ENCODE results near the gene RPL22. TPM values are rescaled to one million over a fixed set of nuclear protein-coding genes. Genes with fewer than 3 reads are reported as not detected.
A peak's percentile ranks its signal among the peaks of the same experiment; 100 is the strongest.

RPL22 gene
- total RNA-seq, 1 experiment from 2014 or later: 309 TPM

DNA sequence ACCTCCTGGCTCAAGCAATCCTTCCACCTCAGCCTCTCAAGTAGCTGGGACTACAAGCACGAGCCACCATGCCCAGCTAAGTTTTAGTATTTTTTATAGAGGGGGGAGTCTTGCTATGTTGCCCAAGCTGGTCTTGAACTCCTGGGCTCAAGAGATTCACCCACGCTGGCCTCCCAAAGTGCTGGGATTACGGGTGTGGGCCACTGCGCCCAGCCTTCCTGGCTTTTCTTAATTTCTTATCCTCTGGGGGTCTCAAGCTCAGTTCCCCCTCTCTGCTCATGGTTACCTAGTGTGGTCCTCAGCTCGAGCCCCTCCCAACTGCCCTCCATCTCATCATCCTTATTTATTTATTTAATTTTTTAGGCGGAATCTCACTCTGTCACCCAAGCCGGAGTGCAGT is 2.9 kb upstream of the RPL22 start:
- intact Hi-C loops (cut with micrococcal nuclease; ENCODE audit: unreplicated experiment): no loop called here
- in situ Hi-C loops (cut with HindIII; ENCODE audit: low pct_unique_long_range_greater_than_20kb, low sequenced_read_pairs): no loop called here
- POLR2A ChIA-PET: no interaction called here

DNA sequence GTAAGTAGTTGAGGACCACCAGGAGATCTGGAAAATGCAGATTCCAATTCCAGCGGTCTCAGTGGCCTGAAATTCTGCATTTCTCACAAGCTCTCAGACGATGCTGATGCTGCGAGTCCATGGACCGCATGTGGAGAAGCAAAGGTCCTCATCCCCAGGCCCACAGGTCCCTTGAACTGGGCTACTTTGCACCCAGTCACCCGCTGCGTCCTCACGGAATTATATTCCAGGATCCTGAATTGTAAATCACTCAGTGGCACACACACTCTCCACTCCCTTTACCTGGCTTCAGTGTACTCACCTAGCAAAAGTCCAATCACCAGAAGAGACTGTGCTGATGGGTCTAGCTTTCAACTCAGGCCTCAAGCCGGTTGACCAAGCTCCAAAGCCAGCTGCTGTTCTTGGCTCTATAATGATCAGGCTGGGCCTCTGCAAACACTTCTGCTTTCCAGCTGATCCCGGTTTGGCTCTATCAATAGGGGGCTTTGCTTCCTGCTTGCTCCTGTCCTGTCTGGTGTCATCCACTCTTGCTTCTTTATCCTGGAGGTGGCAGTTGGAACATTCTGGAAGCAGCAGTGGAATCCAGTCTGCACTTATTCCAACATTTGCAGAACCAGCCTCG is 904 bp upstream of the RPL22 start:
- H3K36me3 ChIP-seq (ENCODE audit: control insufficient read depth, insufficient read depth, low read length): peaks cover 26% of the 10 kb centered on the region
- TF ChIP-seq POLR2AphosphoS5 (IDR thresholded peaks at IDR 0.05; ENCODE audit: low read depth, low read length) (no peak), SIN3A (IDR thresholded peaks at IDR 0.05; ENCODE audit: borderline replicate concordance, insufficient read depth, low read depth, low read length) (no peak), TCF7L2 (IDR thresholded peaks at IDR 0.05; ENCODE audit: low read depth, low read length) (no peak)
- TF ChIP-seq, protein P1, sequence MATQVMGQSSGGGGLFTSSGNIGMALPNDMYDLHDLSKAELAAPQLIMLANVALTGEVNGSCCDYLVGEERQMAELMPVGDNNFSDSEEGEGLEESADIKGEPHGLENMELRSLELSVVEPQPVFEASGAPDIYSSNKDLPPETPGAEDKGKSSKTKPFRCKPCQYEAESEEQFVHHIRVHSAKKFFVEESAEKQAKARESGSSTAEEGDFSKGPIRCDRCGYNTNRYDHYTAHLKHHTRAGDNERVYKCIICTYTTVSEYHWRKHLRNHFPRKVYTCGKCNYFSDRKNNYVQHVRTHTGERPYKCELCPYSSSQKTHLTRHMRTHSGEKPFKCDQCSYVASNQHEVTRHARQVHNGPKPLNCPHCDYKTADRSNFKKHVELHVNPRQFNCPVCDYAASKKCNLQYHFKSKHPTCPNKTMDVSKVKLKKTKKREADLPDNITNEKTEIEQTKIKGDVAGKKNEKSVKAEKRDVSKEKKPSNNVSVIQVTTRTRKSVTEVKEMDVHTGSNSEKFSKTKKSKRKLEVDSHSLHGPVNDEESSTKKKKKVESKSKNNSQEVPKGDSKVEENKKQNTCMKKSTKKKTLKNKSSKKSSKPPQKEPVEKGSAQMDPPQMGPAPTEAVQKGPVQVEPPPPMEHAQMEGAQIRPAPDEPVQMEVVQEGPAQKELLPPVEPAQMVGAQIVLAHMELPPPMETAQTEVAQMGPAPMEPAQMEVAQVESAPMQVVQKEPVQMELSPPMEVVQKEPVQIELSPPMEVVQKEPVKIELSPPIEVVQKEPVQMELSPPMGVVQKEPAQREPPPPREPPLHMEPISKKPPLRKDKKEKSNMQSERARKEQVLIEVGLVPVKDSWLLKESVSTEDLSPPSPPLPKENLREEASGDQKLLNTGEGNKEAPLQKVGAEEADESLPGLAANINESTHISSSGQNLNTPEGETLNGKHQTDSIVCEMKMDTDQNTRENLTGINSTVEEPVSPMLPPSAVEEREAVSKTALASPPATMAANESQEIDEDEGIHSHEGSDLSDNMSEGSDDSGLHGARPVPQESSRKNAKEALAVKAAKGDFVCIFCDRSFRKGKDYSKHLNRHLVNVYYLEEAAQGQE (IDR thresholded peaks at IDR 0.05; ENCODE audit: insufficient read depth in 1 of 2, low read depth in 2 of 2, low read length in 1 of 2): no peak
- TF ChIP-seq, protein P2, sequence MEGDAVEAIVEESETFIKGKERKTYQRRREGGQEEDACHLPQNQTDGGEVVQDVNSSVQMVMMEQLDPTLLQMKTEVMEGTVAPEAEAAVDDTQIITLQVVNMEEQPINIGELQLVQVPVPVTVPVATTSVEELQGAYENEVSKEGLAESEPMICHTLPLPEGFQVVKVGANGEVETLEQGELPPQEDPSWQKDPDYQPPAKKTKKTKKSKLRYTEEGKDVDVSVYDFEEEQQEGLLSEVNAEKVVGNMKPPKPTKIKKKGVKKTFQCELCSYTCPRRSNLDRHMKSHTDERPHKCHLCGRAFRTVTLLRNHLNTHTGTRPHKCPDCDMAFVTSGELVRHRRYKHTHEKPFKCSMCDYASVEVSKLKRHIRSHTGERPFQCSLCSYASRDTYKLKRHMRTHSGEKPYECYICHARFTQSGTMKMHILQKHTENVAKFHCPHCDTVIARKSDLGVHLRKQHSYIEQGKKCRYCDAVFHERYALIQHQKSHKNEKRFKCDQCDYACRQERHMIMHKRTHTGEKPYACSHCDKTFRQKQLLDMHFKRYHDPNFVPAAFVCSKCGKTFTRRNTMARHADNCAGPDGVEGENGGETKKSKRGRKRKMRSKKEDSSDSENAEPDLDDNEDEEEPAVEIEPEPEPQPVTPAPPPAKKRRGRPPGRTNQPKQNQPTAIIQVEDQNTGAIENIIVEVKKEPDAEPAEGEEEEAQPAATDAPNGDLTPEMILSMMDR (IDR thresholded peaks at IDR 0.05): no peak
- intact Hi-C loops (cut with micrococcal nuclease; ENCODE audit: unreplicated experiment) (no loop called here), in situ Hi-C loops (cut with HindIII; ENCODE audit: low pct_unique_long_range_greater_than_20kb, low sequenced_read_pairs) (no loop called here)
- no TSS peak for BruUV-seq (replicated peaks)
- peak overlapping the region; percentile 86 to 96 for H3K4me3 ChIP-seq (ENCODE audit: low read depth in 2 of 2, low read length in 2 of 2)
- DNase-seq (ENCODE audit: low read depth, low spot score): no peak
- ChIA-PET POLR2A (no interaction called here), CTCF (no interaction called here)
- peaks cover 15% of the 10 kb centered on the region for H3K4me1 ChIP-seq (ENCODE audit: control insufficient read depth, insufficient read depth, low read length)
- peak overlapping the region; percentile 99 for H3K27ac ChIP-seq (ENCODE audit: low read length)
- no peak for ATAC-seq
- no peaks in the 10 kb centered on the region for H3K27me3 ChIP-seq (ENCODE audit: control insufficient read depth, insufficient read depth, low read length)
- H3K9me3 ChIP-seq (ENCODE audit: control insufficient read depth, insufficient read depth, low read depth, low read length): no peaks in the 10 kb centered on the region

More for the DNA sequence above, 2.9 kb upstream of the RPL22 start:
- peaks cover 15% of the 10 kb centered on the region for H3K4me1 ChIP-seq (ENCODE audit: control insufficient read depth, insufficient read depth, low read length)
- no peak overlapping the region for H3K27ac ChIP-seq (ENCODE audit: low read length)
- no peak overlapping the region for H3K4me3 ChIP-seq (ENCODE audit: low read depth in 2 of 2, low read length in 2 of 2)
- DNase-seq (ENCODE audit: low read depth, low spot score) (no peak), ATAC-seq (no peak)
- no peaks in the 10 kb centered on the region for H3K9me3 ChIP-seq (ENCODE audit: control insufficient read depth, insufficient read depth, low read depth, low read length)
- CTCF ChIA-PET: no interaction called here
- H3K36me3 ChIP-seq (ENCODE audit: control insufficient read depth, insufficient read depth, low read length): peaks cover 21% of the 10 kb centered on the region
- TF ChIP-seq, protein P2 (IDR thresholded peaks at IDR 0.05): no peak
- TF ChIP-seq, protein P1 (IDR thresholded peaks at IDR 0.05; ENCODE audit: insufficient read depth in 1 of 2, low read depth in 2 of 2, low read length in 1 of 2): no peak
- TF ChIP-seq POLR2AphosphoS5 (IDR thresholded peaks at IDR 0.05; ENCODE audit: low read depth, low read length) (no peak), SIN3A (IDR thresholded peaks at IDR 0.05; ENCODE audit: borderline replicate concordance, insufficient read depth, low read depth, low read length) (no peak), TCF7L2 (IDR thresholded peaks at IDR 0.05; ENCODE audit: low read depth, low read length) (no peak)
- H3K27me3 ChIP-seq (ENCODE audit: control insufficient read depth, insufficient read depth, low read length): no peaks in the 10 kb centered on the region
- BruUV-seq (replicated peaks): no TSS peak

Data from Panc1 (cell line).